ENCODE results near the gene C8G.

C8G gene

GRCh38 chr9:136968333-136969127 lies 23.5 kb downstream of the C8G start:
- no peak for DNase-seq (ENCODE audit: low spot score)

- DNase-seq (ENCODE audit: low spot score), result no peak
Observed at GRCh38 chr9:136969150-136969549, 24.1 kb downstream of the C8G start.

- no peak for DNase-seq (ENCODE audit: low spot score)
Observed at GRCh38 chr9:136969774-136970173, 24.7 kb downstream of the C8G start.

- DNase-seq (ENCODE audit: low spot score), result no peak
Observed at GRCh38 chr9:136970361-136970760, 25.3 kb downstream of the C8G start.

GRCh38 chr9:136971746-136972145 lies 26.7 kb downstream of the C8G start:
- DNase-seq (ENCODE audit: low spot score), result no peak

GRCh38 chr9:136972335-136972734 lies 27.3 kb downstream of the C8G start:
- DNase-seq (ENCODE audit: low spot score), result no peak

- no peak for DNase-seq (ENCODE audit: low spot score)
Observed at GRCh38 chr9:136972743-136973142, 27.7 kb downstream of the C8G start.

- no peak for DNase-seq (ENCODE audit: low spot score)
Observed at GRCh38 chr9:136973618-136974617, 28.9 kb downstream of the C8G start.

- DNase-seq (ENCODE audit: low spot score), result no peak
Observed at GRCh38 chr9:136974817-136975535, 29.9 kb downstream of the C8G start.

GRCh38 chr9:136975644-136976043 lies 30.6 kb downstream of the C8G start:
- peak; percentile 64 for DNase-seq (ENCODE audit: low spot score)

- DNase-seq (ENCODE audit: low spot score), result peak; percentile 65
Observed at GRCh38 chr9:136977223-136977622, 32.2 kb downstream of the C8G start, which contains the start of gene PTGDS. TSS of gene PTGDS (plus strand) at chr9:136977504. CDS start at chr9:136977579, 75 bp downstream.

GRCh38 chr9:136977649-136978072 lies 32.6 kb downstream of the C8G start:
- DNase-seq (ENCODE audit: low spot score), result no peak

GRCh38 chr9:136978073-136978864 lies 33.2 kb downstream of the C8G start:
- peak; percentile 98 for DNase-seq (ENCODE audit: low spot score)

GRCh38 chr9:136978865-136979544 lies 34.0 kb downstream of the C8G start:
- DNase-seq (ENCODE audit: low spot score), result no peak

- no peak for DNase-seq (ENCODE audit: low spot score)
Observed at GRCh38 chr9:136979769-136980587, 34.9 kb downstream of the C8G start.

GRCh38 chr9:136980669-136981478 lies 35.8 kb downstream of the C8G start:
- no peak for DNase-seq (ENCODE audit: low spot score)

GRCh38 chr9:136981588-136982231 lies 36.7 kb downstream of the C8G start:
- DNase-seq (ENCODE audit: low spot score), result no peak
